HEK293 (cell line): ENCODE data around the gene STN1.

Experiments
- CTCF ChIA-PET: fragments of 350-600 bp; formaldehyde crosslinking; extraction: SDS; loops from one replicate; lab custom pipeline; 2021; ENCODE audit warnings: antibody characterized with exemption; lab: Yijun Ruan, JAX
- POLR2A ChIA-PET: fragments of 300-600 bp; formaldehyde crosslinking; extraction: SDS; loops from one replicate; lab custom pipeline; 2020; ENCODE audit warnings: antibody characterized with exemption, inconsistent platforms; lab: Yijun Ruan, JAX
- H3K27ac ChIP-seq: fragments of 200-500 bp; sonication (Bioruptor generic); 2 replicates; pipeline ENCODE4 v1.5.1; 2014; ENCODE audit warnings: low read depth, low read length, control low read depth, inconsistent platforms; ENCODE audit errors: extremely low read depth
- H3K36me3 ChIP-seq, 2 experiments: fragments of 200-500 bp in 1 of 2; sonication (Bioruptor generic) in 1 of 2; 1 replicate in 1 of 2; 2 replicates in 1 of 2; pipeline ENCODE4 v1.5.1; 2014 to 2017; ENCODE audit warnings: inconsistent platforms in 2 of 2, low read length in 2 of 2; ENCODE audit not compliant: control insufficient read depth in 2 of 2, insufficient read depth in 1 of 2
- H3K4me1 ChIP-seq: fragments of 200-500 bp; sonication (Bioruptor generic); 2 replicates; pipeline ENCODE4 v1.5.1; 2014; ENCODE audit warnings: mild to moderate bottlenecking, low read length, inconsistent platforms; ENCODE audit not compliant: control insufficient read depth, insufficient read depth
- H3K4me3 ChIP-seq: 2 replicates; pipeline ENCODE4 v1.5.1; 2011; ENCODE audit warnings: low read depth, mild to moderate bottlenecking, control low read depth, low read length, moderate library complexity
- H3K9me3 ChIP-seq: fragments of 200-500 bp; sonication (Bioruptor generic); 2 replicates; pipeline ENCODE4 v1.5.1; 2014; ENCODE audit warnings: low read depth, low read length, inconsistent platforms; ENCODE audit not compliant: control insufficient read depth, insufficient read depth
- BCL11B ChIP-seq: fragments of 450-650 bp; formaldehyde crosslinking; IDR thresholded peaks from 2 replicates; pipeline ENCODE4 v1.5.1; 2016; ENCODE audit warnings: low read depth, missing biosample characterization, missing genetic modification characterization
- GLI2 ChIP-seq: fragments of 450-650 bp; formaldehyde crosslinking; IDR thresholded peaks from 2 replicates; pipeline ENCODE4; 2017; ENCODE audit warnings: missing biosample characterization, missing genetic modification characterization, low read depth, borderline replicate concordance
- HOXC10 ChIP-seq: sonication (generic); formaldehyde crosslinking; IDR thresholded peaks from 2 replicates; pipeline ENCODE4 v1.8.1; 2023; ENCODE audit warnings: mild to moderate bottlenecking, missing genetic modification reagents
- MYNN ChIP-seq: fragments of 450-650 bp; formaldehyde crosslinking; IDR thresholded peaks from 2 replicates; pipeline ENCODE4 v1.5.1; 2016; ENCODE audit warnings: missing biosample characterization, missing genetic modification characterization, borderline replicate concordance
- PRDM1 ChIP-seq: fragments of 450-650 bp; formaldehyde crosslinking; IDR thresholded peaks from 2 replicates; pipeline ENCODE4; 2016; ENCODE audit warnings: missing biosample characterization, missing genetic modification characterization
- ZBTB17 ChIP-seq: fragments of 450-650 bp; formaldehyde crosslinking; IDR thresholded peaks from 2 replicates; pipeline ENCODE4 v1.5.1; 2016; ENCODE audit warnings: missing biosample characterization, missing genetic modification characterization
- ZFHX2 ChIP-seq: fragments of 450-650 bp; formaldehyde crosslinking; conservative IDR thresholded peaks from 2 replicates; pipeline ENCODE4 v1.5.1; 2016; ENCODE audit warnings: missing biosample characterization, missing genetic modification characterization
- ZFP69B ChIP-seq: fragments of 450-650 bp; formaldehyde crosslinking; IDR thresholded peaks from 2 replicates; pipeline ENCODE4 v1.5.1; 2016; ENCODE audit warnings: missing biosample characterization, missing genetic modification characterization
- ZIC2 ChIP-seq: fragments of 450-650 bp; formaldehyde crosslinking; IDR thresholded peaks from 2 replicates; pipeline ENCODE4 v1.5.1; 2016; ENCODE audit warnings: missing biosample characterization, missing genetic modification characterization
- ZNF138 ChIP-seq: fragments of 450-650 bp; formaldehyde crosslinking; IDR thresholded peaks from 2 replicates; pipeline ENCODE4 v1.5.1; 2016; ENCODE audit warnings: missing biosample characterization, missing genetic modification characterization, borderline replicate concordance
- ZNF140 ChIP-seq: fragments of 450-650 bp; formaldehyde crosslinking; IDR thresholded peaks from 2 replicates; pipeline ENCODE4 v1.5.1; 2016; ENCODE audit warnings: missing biosample characterization, missing genetic modification characterization
- ZNF302 ChIP-seq: fragments of 450-650 bp; formaldehyde crosslinking; IDR thresholded peaks from 2 replicates; pipeline ENCODE4 v1.5.1; 2016; ENCODE audit warnings: missing biosample characterization, missing genetic modification characterization, low read depth
- ZNF354C ChIP-seq: fragments of 450-650 bp; formaldehyde crosslinking; IDR thresholded peaks from 2 replicates; pipeline ENCODE4 v1.5.1; 2016; ENCODE audit warnings: missing biosample characterization, missing genetic modification characterization, low read depth, borderline replicate concordance
- ZNF37A ChIP-seq: fragments of 450-650 bp; IDR thresholded peaks from 2 replicates; pipeline ENCODE4 v1.5.1; 2018; ENCODE audit warnings: missing biosample characterization, missing genetic modification characterization
- ZNF391 ChIP-seq: fragments of 450-650 bp; formaldehyde crosslinking; IDR thresholded peaks from 2 replicates; pipeline ENCODE4 v1.5.1; 2016; ENCODE audit warnings: low read depth, missing biosample characterization, missing genetic modification characterization, borderline replicate concordance
- ZNF423 ChIP-seq: fragments of 450-650 bp; formaldehyde crosslinking; IDR thresholded peaks from 2 replicates; pipeline ENCODE4 v1.5.1; 2016; ENCODE audit warnings: missing biosample characterization, missing genetic modification characterization
- ZSCAN16 ChIP-seq: fragments of 450-650 bp; formaldehyde crosslinking; IDR thresholded peaks from 2 replicates; pipeline ENCODE4 v1.5.1; 2016; ENCODE audit warnings: missing biosample characterization, missing genetic modification characterization
- TF ChIP-seq, protein P1 (sequence below): fragments of 450-650 bp; formaldehyde crosslinking; IDR thresholded peaks from 2 replicates; pipeline ENCODE4 v1.5.1; 2017; ENCODE audit warnings: missing biosample characterization, missing genetic modification characterization
- TF ChIP-seq, protein P2 (sequence below): fragments of 450-650 bp; formaldehyde crosslinking; IDR thresholded peaks from 2 replicates; pipeline ENCODE4 v1.5.1; 2016; ENCODE audit warnings: missing biosample characterization, missing genetic modification characterization
- TF ChIP-seq, protein P3 (sequence below): fragments of 450-650 bp; formaldehyde crosslinking; IDR thresholded peaks from 2 replicates; pipeline ENCODE4 v1.5.1; 2017; ENCODE audit warnings: missing biosample characterization, missing genetic modification characterization
- TF ChIP-seq, protein P4 (sequence below): fragments of 450-650 bp; formaldehyde crosslinking; IDR thresholded peaks from 2 replicates; pipeline ENCODE4 v1.5.1; 2016; ENCODE audit warnings: missing biosample characterization, missing genetic modification characterization

Gene STN1

DNA sequence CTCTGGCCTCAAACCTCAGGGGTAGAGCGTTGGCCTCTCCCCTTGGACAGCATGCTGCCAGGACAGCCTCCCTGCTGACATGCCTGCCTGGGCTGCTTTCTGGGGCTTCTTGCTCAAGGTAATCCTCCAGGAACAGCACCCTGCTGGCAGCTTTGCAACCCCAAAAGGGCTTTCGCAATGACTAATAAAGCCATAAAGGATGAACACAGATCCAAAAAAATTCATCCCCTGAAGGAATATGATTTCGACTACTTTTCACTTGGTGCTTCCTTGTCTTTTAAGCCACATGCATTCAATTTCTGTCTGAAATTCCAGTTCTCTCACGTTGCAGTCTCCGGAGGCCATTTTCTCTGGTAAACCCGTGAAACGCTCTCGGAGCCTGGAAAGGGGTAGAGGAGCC lies 47.5 kb downstream of the STN1 start:
- H3K4me3 ChIP-seq, result no peak overlapping the region
- H3K36me3 ChIP-seq, result no peaks in the 10 kb centered on the region
- TF ChIP-seq ZSCAN16, result no peak
- peak; percentile 83 for TF ChIP-seq ZIC2 (tag by site-specific recombination)
- peak; percentile 62 for TF ChIP-seq ZBTB17 (tag by site-specific recombination)
- H3K9me3 ChIP-seq, result no peaks in the 10 kb centered on the region; the same call in 1 of the 2 replicates
- CTCF ChIA-PET, result interaction anchor here (0.8 kb wide), 1 partner anchor 158 kb away, joined by 4 read pairs; no protein-coding TSS in a partner anchor
- no peak overlapping the region for H3K27ac ChIP-seq
- POLR2A ChIA-PET, result no interaction called here
- H3K4me1 ChIP-seq, result no peaks in the 10 kb centered on the region

DNA sequence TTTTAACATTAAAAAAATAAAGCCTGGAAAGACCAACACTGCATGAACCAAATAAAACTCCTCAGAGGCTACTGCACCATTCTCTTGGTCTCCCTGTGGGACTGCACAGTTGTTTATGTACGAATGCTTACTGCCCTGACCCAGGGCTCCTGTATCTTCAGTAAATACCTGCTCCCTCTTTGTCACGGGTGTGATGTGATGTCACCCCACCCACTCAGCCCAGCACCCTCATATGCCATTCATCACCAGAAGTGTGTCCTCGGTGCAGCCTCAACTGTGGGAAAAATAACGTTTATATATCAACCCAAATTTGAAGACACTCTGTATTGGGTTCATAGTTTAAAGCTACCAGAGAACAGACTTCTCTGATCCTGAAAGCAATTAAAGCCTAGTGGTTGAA lies 48.6 kb downstream of the STN1 start:
- TF ChIP-seq ZNF354C, result no peak
- TF ChIP-seq, protein P1, sequence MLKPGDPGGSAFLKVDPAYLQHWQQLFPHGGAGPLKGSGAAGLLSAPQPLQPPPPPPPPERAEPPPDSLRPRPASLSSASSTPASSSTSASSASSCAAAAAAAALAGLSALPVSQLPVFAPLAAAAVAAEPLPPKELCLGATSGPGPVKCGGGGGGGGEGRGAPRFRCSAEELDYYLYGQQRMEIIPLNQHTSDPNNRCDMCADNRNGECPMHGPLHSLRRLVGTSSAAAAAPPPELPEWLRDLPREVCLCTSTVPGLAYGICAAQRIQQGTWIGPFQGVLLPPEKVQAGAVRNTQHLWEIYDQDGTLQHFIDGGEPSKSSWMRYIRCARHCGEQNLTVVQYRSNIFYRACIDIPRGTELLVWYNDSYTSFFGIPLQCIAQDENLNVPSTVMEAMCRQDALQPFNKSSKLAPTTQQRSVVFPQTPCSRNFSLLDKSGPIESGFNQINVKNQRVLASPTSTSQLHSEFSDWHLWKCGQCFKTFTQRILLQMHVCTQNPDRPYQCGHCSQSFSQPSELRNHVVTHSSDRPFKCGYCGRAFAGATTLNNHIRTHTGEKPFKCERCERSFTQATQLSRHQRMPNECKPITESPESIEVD (tag by site-specific recombination), result no peak
- TF ChIP-seq ZNF302, result no peak
- TF ChIP-seq HOXC10 (CRISPR knock-in tag), result no peak
- TF ChIP-seq ZFHX2 (tag by site-specific recombination), result 0 out of 2 replicates have a peak, but pooled peaks have one; percentile 15
- TF ChIP-seq, protein P2, sequence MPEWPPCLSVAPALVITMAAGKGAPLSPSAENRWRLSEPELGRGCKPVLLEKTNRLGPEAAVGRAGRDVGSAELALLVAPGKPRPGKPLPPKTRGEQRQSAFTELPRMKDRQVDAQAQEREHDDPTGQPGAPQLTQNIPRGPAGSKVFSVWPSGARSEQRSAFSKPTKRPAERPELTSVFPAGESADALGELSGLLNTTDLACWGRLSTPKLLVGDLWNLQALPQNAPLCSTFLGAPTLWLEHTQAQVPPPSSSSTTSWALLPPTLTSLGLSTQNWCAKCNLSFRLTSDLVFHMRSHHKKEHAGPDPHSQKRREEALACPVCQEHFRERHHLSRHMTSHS, result no peak
- TF ChIP-seq ZBTB17 (tag by site-specific recombination), result no peak
- no peak for TF ChIP-seq GLI2 (tag by site-specific recombination)
- no peaks in the 10 kb centered on the region; the same call in 1 of the 2 replicates for H3K9me3 ChIP-seq
- H3K4me3 ChIP-seq, result no peak overlapping the region
- no peaks in the 10 kb centered on the region for H3K4me1 ChIP-seq
- CTCF ChIA-PET, result interaction anchor here (0.6 to 1.4 kb wide), 4 partner anchors 16 to 157 kb away, joined by 3 to 4 read pairs (median 3); no protein-coding TSS in a partner anchor
- H3K27ac ChIP-seq, result no peak overlapping the region
- no peaks in the 10 kb centered on the region for H3K36me3 ChIP-seq
- POLR2A ChIA-PET, result interaction anchor here (0.5 kb wide), 1 partner anchor 25 kb away, joined by 4 read pairs; no protein-coding TSS in a partner anchor

DNA sequence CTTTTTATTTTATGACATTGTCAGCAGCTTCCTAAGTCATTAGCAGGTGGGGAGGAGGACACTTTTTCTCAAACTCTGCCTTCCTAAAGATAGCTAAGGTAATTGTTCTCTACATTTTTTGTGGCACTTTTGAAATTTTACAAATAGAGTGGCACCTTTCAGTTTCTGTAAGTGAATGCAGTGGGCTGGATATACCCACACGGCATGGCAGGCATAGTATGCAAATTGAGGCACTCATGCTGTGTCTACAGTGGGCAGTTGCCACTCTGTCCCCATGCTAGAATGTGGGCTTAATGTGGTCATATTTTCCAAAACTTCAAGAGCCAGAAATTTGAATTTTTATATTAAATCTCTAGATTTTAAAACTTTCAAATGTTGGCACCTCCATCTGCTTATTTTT lies 49.8 kb downstream of the STN1 start:
- POLR2A ChIA-PET, result no interaction called here
- no peaks in the 10 kb centered on the region for H3K4me1 ChIP-seq
- CTCF ChIA-PET, result interaction anchor here (0.8 to 1.2 kb wide), 4 partner anchors 10 to 251 kb away, joined by 3 to 5 read pairs (median 4); no protein-coding TSS in a partner anchor
- TF ChIP-seq, protein P3, sequence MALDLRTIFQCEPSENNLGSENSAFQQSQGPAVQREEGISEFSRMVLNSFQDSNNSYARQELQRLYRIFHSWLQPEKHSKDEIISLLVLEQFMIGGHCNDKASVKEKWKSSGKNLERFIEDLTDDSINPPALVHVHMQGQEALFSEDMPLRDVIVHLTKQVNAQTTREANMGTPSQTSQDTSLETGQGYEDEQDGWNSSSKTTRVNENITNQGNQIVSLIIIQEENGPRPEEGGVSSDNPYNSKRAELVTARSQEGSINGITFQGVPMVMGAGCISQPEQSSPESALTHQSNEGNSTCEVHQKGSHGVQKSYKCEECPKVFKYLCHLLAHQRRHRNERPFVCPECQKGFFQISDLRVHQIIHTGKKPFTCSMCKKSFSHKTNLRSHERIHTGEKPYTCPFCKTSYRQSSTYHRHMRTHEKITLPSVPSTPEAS (tag by site-specific recombination), result no peak
- TF ChIP-seq PRDM1 (tag by site-specific recombination), result no peak
- TF ChIP-seq, protein P1 (tag by site-specific recombination), result no peak
- TF ChIP-seq ZNF423 (tag by site-specific recombination), result no peak
- TF ChIP-seq ZNF391 (tag by site-specific recombination), result no peak
- no peak for TF ChIP-seq ZNF140 (tag by site-specific recombination)
- no peak for TF ChIP-seq ZNF37A (tag by site-specific recombination)
- no peak for TF ChIP-seq MYNN
- TF ChIP-seq, protein P4, sequence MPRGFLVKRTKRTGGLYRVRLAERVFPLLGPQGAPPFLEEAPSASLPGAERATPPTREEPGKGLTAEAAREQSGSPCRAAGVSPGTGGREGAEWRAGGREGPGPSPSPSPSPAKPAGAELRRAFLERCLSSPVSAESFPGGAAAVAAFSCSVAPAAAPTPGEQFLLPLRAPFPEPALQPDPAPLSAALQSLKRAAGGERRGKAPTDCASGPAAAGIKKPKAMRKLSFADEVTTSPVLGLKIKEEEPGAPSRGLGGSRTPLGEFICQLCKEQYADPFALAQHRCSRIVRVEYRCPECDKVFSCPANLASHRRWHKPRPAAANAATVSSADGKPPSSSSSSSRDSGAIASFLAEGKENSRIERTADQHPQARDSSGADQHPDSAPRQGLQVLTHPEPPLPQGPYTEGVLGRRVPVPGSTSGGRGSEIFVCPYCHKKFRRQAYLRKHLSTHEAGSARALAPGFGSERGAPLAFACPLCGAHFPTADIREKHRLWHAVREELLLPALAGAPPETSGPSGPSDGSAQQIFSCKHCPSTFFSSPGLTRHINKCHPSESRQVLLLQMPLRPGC (tag by site-specific recombination), result no peak
- TF ChIP-seq BCL11B (tag by site-specific recombination), result no peak
- TF ChIP-seq ZNF138, result no peak
- TF ChIP-seq ZFP69B (tag by site-specific recombination), result no peak
- TF ChIP-seq, all 188 proteins: peak for 0
- Histone ChIP-seq H3K36me3 (no peaks in the 10 kb centered on the region), H3K4me3 (no peak overlapping the region), H3K27ac (no peak overlapping the region), H3K9me3 (no peaks in the 10 kb centered on the region; the same call in 1 of the 2 replicates)
